ENCODE measurements around the gene EEPD1. TPM values are rescaled to one million over a fixed set of nuclear protein-coding genes. Genes with fewer than 3 reads are reported as not detected.
A peak's percentile ranks its signal among the peaks of the same experiment; 100 is the strongest.

Gene EEPD1
- total RNA-seq, 2 donors from 2014 or later: 21.9 to 30.1 TPM

DNA sequence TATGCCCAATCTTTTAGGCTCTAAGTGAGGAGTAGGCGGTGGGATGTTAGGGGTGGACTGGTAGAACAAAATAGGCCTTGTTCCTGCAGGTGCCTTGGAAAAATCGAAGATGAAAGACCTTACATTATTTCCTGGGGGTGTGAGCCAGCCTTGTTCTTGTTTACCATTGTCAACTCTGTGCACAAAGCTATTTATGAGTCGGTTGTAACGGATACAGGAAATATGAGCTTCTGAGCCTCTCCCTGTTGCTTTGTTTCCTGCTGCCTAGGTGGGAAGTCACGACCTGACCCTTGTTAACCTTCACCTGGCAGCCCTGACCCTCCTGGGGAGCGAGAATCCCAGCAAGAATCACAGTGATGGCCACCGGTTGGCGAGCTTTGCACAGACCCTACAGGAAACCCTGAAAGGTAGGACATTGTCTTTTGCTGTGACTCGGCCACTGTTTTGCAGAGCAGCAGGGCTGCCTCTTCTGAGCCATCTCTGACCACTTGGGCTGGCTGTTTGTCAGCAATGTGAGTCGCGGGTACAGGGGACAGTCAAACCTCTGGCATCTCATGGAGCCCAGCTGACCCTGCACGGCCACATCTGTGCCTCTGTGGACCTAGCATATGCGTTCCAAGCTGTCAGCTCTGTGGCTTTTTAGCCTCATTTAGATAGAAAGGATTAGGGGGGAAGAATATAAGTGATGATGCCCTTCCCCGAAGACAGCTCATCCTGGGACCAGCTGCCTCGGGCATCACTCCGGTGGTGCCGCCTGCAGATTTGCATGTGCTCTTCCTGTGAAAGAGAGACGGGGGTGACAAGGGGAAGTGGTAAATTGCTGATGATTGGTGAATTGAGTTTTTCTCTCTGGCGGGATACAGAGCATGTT lies 134.6 kb downstream of the EEPD1 start:
- Histone ChIP-seq H3K27ac (peak overlapping the region; percentile 41 to 44), H3K36me3 (no peaks in the 10 kb centered on the region), H3K4me3 (no peak overlapping the region), H3K9me3 (no peaks in the 10 kb centered on the region), H3K4me1 (replicated peaks) (peaks cover 20% of the 10 kb centered on the region), H3K27me3 (replicated peaks; ENCODE audit: insufficient read depth) (no peaks in the 10 kb centered on the region)
- DNase-seq (ENCODE audit: low spot score): peak; percentile 39
- intact Hi-C loops (cut with DNase I): no loop called here
- WGBS: 55% methylated on average over 19 of the region's 19 CpGs
- TF ChIP-seq, protein P1, sequence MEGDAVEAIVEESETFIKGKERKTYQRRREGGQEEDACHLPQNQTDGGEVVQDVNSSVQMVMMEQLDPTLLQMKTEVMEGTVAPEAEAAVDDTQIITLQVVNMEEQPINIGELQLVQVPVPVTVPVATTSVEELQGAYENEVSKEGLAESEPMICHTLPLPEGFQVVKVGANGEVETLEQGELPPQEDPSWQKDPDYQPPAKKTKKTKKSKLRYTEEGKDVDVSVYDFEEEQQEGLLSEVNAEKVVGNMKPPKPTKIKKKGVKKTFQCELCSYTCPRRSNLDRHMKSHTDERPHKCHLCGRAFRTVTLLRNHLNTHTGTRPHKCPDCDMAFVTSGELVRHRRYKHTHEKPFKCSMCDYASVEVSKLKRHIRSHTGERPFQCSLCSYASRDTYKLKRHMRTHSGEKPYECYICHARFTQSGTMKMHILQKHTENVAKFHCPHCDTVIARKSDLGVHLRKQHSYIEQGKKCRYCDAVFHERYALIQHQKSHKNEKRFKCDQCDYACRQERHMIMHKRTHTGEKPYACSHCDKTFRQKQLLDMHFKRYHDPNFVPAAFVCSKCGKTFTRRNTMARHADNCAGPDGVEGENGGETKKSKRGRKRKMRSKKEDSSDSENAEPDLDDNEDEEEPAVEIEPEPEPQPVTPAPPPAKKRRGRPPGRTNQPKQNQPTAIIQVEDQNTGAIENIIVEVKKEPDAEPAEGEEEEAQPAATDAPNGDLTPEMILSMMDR (IDR thresholded peaks at IDR 0.05): no peak
- TF ChIP-seq POLR2A (IDR thresholded peaks at IDR 0.05) (no peak), POLR2AphosphoS5 (IDR thresholded peaks at IDR 0.05) (peak; percentile 60)

DNA sequence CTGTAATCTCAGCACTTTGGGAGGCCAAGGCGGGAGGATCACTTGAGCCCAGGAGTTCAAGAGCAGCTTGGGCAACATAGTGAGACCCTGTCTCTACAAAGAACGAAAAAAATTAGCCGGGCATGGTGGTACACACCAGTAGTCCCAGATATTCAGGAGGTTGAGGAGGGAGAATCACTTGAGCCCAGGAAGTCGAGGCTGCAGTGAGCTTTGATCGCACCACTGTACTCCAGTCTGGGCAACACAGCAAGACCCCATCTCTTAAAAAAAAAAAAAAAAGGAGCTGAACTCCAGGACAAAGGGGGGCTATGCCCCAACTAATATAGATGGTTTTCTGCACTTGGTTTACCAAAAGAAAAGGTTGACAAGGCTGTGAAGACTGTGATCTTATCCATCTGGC lies 135.4 kb downstream of the EEPD1 start:
- Histone ChIP-seq H3K4me3 (no peak overlapping the region), H3K9me3 (no peaks in the 10 kb centered on the region), H3K36me3 (no peaks in the 10 kb centered on the region), H3K27ac (no peak overlapping the region), H3K4me1 (replicated peaks) (peaks cover 20% of the 10 kb centered on the region), H3K27me3 (replicated peaks; ENCODE audit: insufficient read depth) (no peaks in the 10 kb centered on the region)
- 96% methylated on average over 5 of the region's 5 CpGs for WGBS
- DNase-seq (ENCODE audit: low spot score): no peak
- TF ChIP-seq, protein P1 (IDR thresholded peaks at IDR 0.05): no peak
- TF ChIP-seq POLR2A (IDR thresholded peaks at IDR 0.05): no peak
- TF ChIP-seq POLR2AphosphoS5 (IDR thresholded peaks at IDR 0.05): no peak
- intact Hi-C loops (cut with DNase I): no loop called here

DNA sequence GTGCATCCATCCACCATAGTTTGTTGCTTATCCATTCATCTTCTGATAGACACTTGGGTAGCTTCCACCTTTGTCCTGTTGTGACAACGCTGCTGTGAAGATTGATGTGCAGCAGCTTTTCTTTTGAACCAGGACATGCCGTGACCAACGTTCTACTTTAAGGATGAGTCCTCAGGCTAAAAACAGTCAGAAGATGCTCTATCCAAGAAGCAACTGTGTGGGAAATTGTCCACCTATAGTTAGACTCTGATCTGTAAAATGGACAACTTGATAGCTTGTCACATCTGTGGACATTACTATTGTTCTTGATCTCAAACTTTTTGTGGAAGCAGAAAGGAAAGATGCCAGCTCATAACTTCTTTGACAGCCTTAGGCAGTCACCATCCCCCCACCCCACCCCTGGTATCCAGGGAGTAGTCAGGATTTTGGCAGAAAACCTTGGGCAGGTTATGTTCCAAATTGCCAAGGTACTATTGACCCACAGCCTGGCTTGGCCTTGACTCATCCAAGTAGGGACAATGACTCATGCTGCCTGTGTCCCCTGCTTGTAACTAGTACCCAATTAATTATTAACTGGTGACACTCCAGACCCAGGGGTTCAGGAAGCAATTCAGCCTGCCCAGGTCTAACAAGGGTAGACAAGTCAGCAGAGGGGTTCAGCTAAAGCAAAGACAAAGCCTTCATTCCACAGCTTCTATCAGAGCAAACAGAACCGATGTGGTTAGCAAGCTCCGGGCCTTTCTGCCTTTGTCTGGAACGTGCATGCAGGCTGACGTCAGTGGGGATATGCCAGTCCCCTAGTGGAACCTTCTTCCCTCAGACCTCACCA lies 137.0 kb downstream of the EEPD1 start:
- no peaks in the 10 kb centered on the region for H3K9me3 ChIP-seq
- peaks cover 20% of the 10 kb centered on the region for H3K4me1 ChIP-seq (replicated peaks)
- intact Hi-C loops (cut with DNase I): loop anchor here (2.0 kb wide), 3 partner anchors 137 to 303 kb away; partner anchors contain the start of gene EEPD1
- peak; percentile 81 for DNase-seq (ENCODE audit: low spot score)
- H3K27ac ChIP-seq: peak overlapping the region; percentile 79 to 80
- no peak for TF ChIP-seq POLR2A (IDR thresholded peaks at IDR 0.05)
- TF ChIP-seq, protein P1 (IDR thresholded peaks at IDR 0.05): no peak
- peak; percentile 77 for TF ChIP-seq POLR2AphosphoS5 (IDR thresholded peaks at IDR 0.05)
- no peak overlapping the region for H3K4me3 ChIP-seq
- WGBS: 30% methylated on average over 7 of the region's 7 CpGs
- no peaks in the 10 kb centered on the region for H3K36me3 ChIP-seq
- H3K27me3 ChIP-seq (replicated peaks; ENCODE audit: insufficient read depth): no peaks in the 10 kb centered on the region

DNA sequence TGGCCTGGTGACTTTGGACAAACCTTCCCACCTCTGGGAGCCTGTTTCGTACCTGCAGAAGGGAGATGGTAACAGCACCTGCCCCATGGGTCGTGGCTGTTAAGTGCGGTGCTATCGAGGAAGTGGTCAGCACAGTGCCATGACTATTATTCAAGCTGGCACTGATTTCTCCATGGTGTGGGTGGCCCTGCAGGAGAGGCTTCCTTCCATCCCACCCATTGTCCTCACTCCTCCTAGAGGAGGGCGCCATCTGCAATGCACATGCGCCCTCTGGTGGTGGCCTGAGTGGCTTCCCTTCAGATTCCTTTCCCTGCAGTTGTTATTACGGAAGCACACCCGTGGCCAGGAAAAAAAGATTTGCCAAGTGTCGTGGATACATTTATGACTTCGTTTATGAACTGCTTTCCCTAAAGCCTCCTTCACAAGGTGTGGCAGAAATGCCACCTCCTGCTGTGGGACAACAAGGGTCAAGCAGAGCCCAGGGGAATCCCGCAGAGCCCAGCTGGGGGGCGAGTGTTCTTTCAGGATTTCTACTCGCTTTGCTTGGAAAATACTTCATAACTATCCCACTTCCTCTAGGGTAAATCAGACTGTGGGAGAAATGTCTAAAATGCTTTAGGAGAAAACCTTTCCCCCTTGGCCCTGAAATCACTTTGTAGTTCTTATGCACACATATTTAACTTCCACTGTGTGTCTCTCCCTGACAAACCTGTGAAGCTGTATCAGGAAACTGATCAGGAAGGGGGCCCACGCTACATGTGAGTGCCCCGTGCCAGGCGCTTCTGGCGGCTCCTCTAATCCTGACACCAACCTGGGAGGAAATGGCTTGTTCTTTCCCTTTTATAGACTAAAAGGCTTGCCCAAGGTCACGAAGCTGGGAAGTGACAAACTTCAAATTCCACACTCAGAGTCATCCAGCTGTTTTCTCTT lies 138.6 kb downstream of the EEPD1 start:
- H3K4me1 ChIP-seq (replicated peaks): peaks cover 20% of the 10 kb centered on the region
- intact Hi-C loops (cut with DNase I): loop anchor here (2.0 kb wide), 3 partner anchors 139 to 305 kb away; partner anchors contain the start of gene EEPD1
- peak; percentile 88 for DNase-seq (ENCODE audit: low spot score)
- H3K36me3 ChIP-seq: no peaks in the 10 kb centered on the region
- peak overlapping the region in 1 of 2 donors; percentile 6 for H3K4me3 ChIP-seq
- H3K9me3 ChIP-seq: no peaks in the 10 kb centered on the region
- no peaks in the 10 kb centered on the region for H3K27me3 ChIP-seq (replicated peaks; ENCODE audit: insufficient read depth)
- TF ChIP-seq POLR2A (IDR thresholded peaks at IDR 0.05): no peak
- TF ChIP-seq, protein P1 (IDR thresholded peaks at IDR 0.05): peak; percentile 94 to 99 (median 98)
- peak; percentile 83 for TF ChIP-seq POLR2AphosphoS5 (IDR thresholded peaks at IDR 0.05)
- H3K27ac ChIP-seq: peak overlapping the region; percentile 79 to 80
- 16% methylated on average over 18 of the region's 18 CpGs for WGBS
